Endothelial cell of umbilical vein (primary cell): ENCODE data around the gene TRABD2A. TPM values are rescaled to one million over a fixed set of nuclear protein-coding genes. Genes with fewer than 3 reads are reported as not detected.

Source experiments
- BruUV-seq: library from RNA; stranded (reverse); fragments of 400-500 nt; replicated peaks from 2 replicates; lab custom pipeline; 2021; lab: Mats Ljungman, UMichigan
- CTCF ChIA-PET: fragments of 300-600, 350-600 bp; sonication (Branson Sonifier 250); formaldehyde crosslinking; loops from one replicate; lab custom pipeline; 2021; ENCODE audit warnings: antibody characterized with exemption, inconsistent platforms; lab: Charles Lee
- POLR2A ChIA-PET: fragments of 300-600, 350-600 bp; sonication (Branson Sonifier 250); formaldehyde crosslinking; loops from one replicate; lab custom pipeline; 2021; ENCODE audit warnings: antibody characterized with exemption, inconsistent platforms; lab: Charles Lee
- DNase-seq: peaks from one replicate; pipeline ENCODE4 v3.0.0-alpha.2; 2011; ENCODE audit warnings: low read depth, low spot score
- FAIRE-seq: peaks from 2 replicates; lab custom pipeline; 2011; peaks lifted over from hg19 to GRCh38; lab: Jason Lieb, UNC
- H2AFZ ChIP-seq: 2 replicates; pipeline ENCODE4 v1.6.0; 2012; ENCODE audit warnings: low read depth, low read length, control low read depth, inconsistent platforms
- H3K27ac ChIP-seq: 2 replicates; pipeline ENCODE4 v1.5.1; 2011; ENCODE audit warnings: low read depth, mild to moderate bottlenecking, control low read depth, low read length, moderate library complexity; ENCODE audit not compliant: insufficient read depth
- H3K27me3 ChIP-seq, 2 experiments: 2 replicates each; pipeline versions ENCODE4 v1.6.0 to v1.6.1; 2011; ENCODE audit warnings: low read length in 2 of 2, mixed read lengths in 1 of 2; ENCODE audit not compliant: control insufficient read depth in 2 of 2, insufficient read depth in 2 of 2
- H3K36me3 ChIP-seq, 2 experiments: 2 replicates in 1 of 2; 3 replicates in 1 of 2; pipeline ENCODE4 v1.5.1; 2011; ENCODE audit warnings: low read length in 2 of 2, mild to moderate bottlenecking in 1 of 2, moderate library complexity in 1 of 2; ENCODE audit not compliant: control insufficient read depth in 2 of 2, insufficient read depth in 2 of 2; ENCODE audit errors: extremely low read depth in 1 of 2
- H3K4me1 ChIP-seq: 3 replicates; pipeline ENCODE4 v1.5.1; 2011; ENCODE audit warnings: mild to moderate bottlenecking, low read length; ENCODE audit not compliant: control insufficient read depth, insufficient read depth; ENCODE audit errors: extremely low read depth
- H3K4me2 ChIP-seq: 2 replicates; pipeline ENCODE4 v1.6.1; 2011; ENCODE audit warnings: low read length, control low read depth, mixed read lengths; ENCODE audit not compliant: insufficient read depth
- H3K4me3 ChIP-seq, 3 experiments: fragments of 200-600 bp in 1 of 3; sonication (generic), shearing (Covaris generic) in 1 of 3; replicated peaks in 1 of 3; 2 replicates each; pipeline ENCODE4 v1.5.1; 2011 to 2016; ENCODE audit warnings: control low read depth in 3 of 3, low read length in 3 of 3, mild to moderate bottlenecking in 2 of 3, inconsistent platforms in 1 of 3, low read depth in 1 of 3, moderate library complexity in 1 of 3; ENCODE audit not compliant: insufficient read depth in 1 of 3
- H3K79me2 ChIP-seq: 2 replicates; pipeline ENCODE4 v1.6.0; 2012; ENCODE audit warnings: low read length, inconsistent platforms; ENCODE audit not compliant: control insufficient read depth, insufficient read depth
- H3K9ac ChIP-seq: replicated peaks from 2 replicates; pipeline ENCODE3; 2011; ENCODE audit warnings: low read length, control low read depth; ENCODE audit not compliant: insufficient read depth; ENCODE audit errors: extremely low read depth
- H3K9me1 ChIP-seq: replicated peaks from 3 replicates; pipeline ENCODE4 v1.6.0; 2011; ENCODE audit warnings: mild to moderate bottlenecking, low read length; ENCODE audit not compliant: control insufficient read depth, insufficient read depth; ENCODE audit errors: extremely low read depth
- H3K9me3 ChIP-seq: replicated peaks from 2 replicates; pipeline ENCODE4 v1.5.1; 2012; ENCODE audit warnings: low read length, inconsistent platforms; ENCODE audit not compliant: control insufficient read depth, insufficient read depth
- H4K20me1 ChIP-seq: replicated peaks from 2 replicates; pipeline ENCODE3; 2011; ENCODE audit warnings: mild to moderate bottlenecking, low read length; ENCODE audit not compliant: control insufficient read depth, insufficient read depth; ENCODE audit errors: extremely low read depth
- EZH2 ChIP-seq: IDR thresholded peaks from 2 replicates; pipeline ENCODE4 v1.6.1; 2012; ENCODE audit warnings: borderline replicate concordance, low read depth, mild to moderate bottlenecking, moderate library complexity, low read length, inconsistent platforms; ENCODE audit not compliant: severe bottlenecking
- FOS ChIP-seq: IDR thresholded peaks from 2 replicates; pipeline ENCODE4 v1.6.1; 2011; ENCODE audit warnings: mild to moderate bottlenecking, low read length, moderate library complexity, borderline replicate concordance; ENCODE audit not compliant: insufficient read depth
- GATA2 ChIP-seq: IDR thresholded peaks from 2 replicates; pipeline ENCODE4 v1.7.0; 2011; ENCODE audit warnings: low read depth, mild to moderate bottlenecking, moderate library complexity, mixed read lengths, low read length; ENCODE audit not compliant: insufficient read length, insufficient read depth
- JUN ChIP-seq: IDR thresholded peaks from 2 replicates; pipeline ENCODE4 v1.6.1; 2011; ENCODE audit warnings: borderline replicate concordance, low read depth; ENCODE audit not compliant: insufficient read length, insufficient read depth
- MYC ChIP-seq: IDR thresholded peaks from one replicate; pipeline ENCODE4 v1.6.1; 2011; ENCODE audit warnings: mild to moderate bottlenecking, low read depth, low read length
- POLR2A ChIP-seq: IDR thresholded peaks from 2 replicates; pipeline ENCODE4 v1.6.1; 2012; ENCODE audit warnings: low read depth, mild to moderate bottlenecking, control low read depth, low read length
- POLR2AphosphoS5 ChIP-seq: IDR thresholded peaks from 2 replicates; pipeline ENCODE4 v1.6.1; 2012; ENCODE audit warnings: low read depth, mild to moderate bottlenecking, control low read depth, low read length, moderate library complexity; ENCODE audit not compliant: insufficient read depth
- dilution Hi-C: fragments of 300-500 bp; cut with MboI; formaldehyde crosslinking; loops from one replicate; pipeline ENCODE4 v1.15.0; 2019; ENCODE audit warnings: low sequenced_read_pairs; ENCODE audit not compliant: extremely low pct_ligation_motif_present
- intact Hi-C: fragments of 100-400 bp; cut with micrococcal nuclease; formaldehyde crosslinking; loops from one replicate; pipeline ENCODE4 v1.10.0; 2022
- polyA plus RNA-seq, 4 experiments: library from polyadenylated mRNA; depleted of rRNA in 3 of 4; stranded (reverse) in 3 of 4; unstranded in 1 of 4; fragments of >200 nt; gene quantifications; 2 replicates each; pipeline versions ENCODE4 v1.2.1 to v1.2.3, GENCODE V29; 2011 to 2012; ENCODE audit warnings: missing spikeins in 1 of 4
- total RNA-seq: library from RNA; stranded (reverse); gene quantifications from 2 replicates; pipeline ENCODE4 v1.2.3, GENCODE V29; 2021
- TF ChIP-seq, protein P1 (sequence below): IDR thresholded peaks from 2 replicates; pipeline ENCODE4 v1.6.1; 2011; ENCODE audit not compliant: insufficient read depth, insufficient read length
- TF ChIP-seq, protein P2 (sequence below), 2 donors: IDR thresholded peaks; 1 replicate in 1 of 2; 2 replicates in 1 of 2; pipeline ENCODE4 v1.5.1; 2011; ENCODE audit warnings: low read length in 2 of 2, mild to moderate bottlenecking in 2 of 2, moderate library complexity in 2 of 2, control low read depth in 1 of 2, inconsistent platforms in 1 of 2, low read depth in 1 of 2; ENCODE audit not compliant: insufficient read depth in 1 of 2; ENCODE audit errors: extremely low read depth in 1 of 2

The TRABD2A gene
- total and polyA plus RNA-seq, 2 donors (not counting 3 experiments of a cell fraction or from before 2014, with no cell fraction given): 1.0 to 1.8 TPM

DNA sequence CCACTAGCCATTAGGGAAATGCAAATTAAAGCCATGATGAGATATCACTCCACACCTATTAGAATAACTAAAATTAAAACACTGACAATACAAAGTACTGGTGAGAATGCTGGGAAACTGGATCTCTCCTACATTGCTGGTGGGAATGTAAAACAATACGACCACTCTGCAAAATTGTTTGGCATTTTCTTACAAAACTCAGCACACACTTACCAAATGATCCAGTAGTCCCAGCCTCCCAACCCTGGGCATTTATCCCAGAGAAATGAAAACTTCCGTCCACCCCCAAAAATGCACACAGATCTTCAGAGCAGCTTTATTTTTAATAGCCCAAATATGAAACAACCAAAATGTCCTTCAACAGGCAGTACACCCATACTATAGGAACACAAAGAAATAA lies 15.7 kb upstream of the TRABD2A start:
- intact Hi-C loops: no loop called here
- Histone ChIP-seq H3K9ac (no peak overlapping the region), H3K27ac (no peak overlapping the region), H3K4me1 (peaks cover 21% of the 10 kb centered on the region), H3K4me3 (no peak overlapping the region), H3K27me3 (no peaks in the 10 kb centered on the region), H3K79me2 (no peaks in the 10 kb centered on the region), H4K20me1 (no peaks in the 10 kb centered on the region), H3K9me1 (no peaks in the 10 kb centered on the region), H2AFZ (no peak overlapping the region), H3K4me2 (no peak overlapping the region), H3K9me3 (no peaks in the 10 kb centered on the region), H3K36me3 (no peaks in the 10 kb centered on the region)
- no TSS peak for BruUV-seq
- FAIRE-seq (no peak), DNase-seq (no peak)
- ChIA-PET CTCF (no interaction called here), POLR2A (no interaction called here)
- dilution Hi-C loops: no loop called here
- TF ChIP-seq, protein P1, sequence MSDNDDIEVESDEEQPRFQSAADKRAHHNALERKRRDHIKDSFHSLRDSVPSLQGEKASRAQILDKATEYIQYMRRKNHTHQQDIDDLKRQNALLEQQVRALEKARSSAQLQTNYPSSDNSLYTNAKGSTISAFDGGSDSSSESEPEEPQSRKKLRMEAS: no peak
- TF ChIP-seq POLR2AphosphoS5 (no peak), JUN (no peak), GATA2 (no peak), POLR2A (no peak), EZH2 (no peak), FOS (no peak), MYC (no peak)
- TF ChIP-seq, protein P2, sequence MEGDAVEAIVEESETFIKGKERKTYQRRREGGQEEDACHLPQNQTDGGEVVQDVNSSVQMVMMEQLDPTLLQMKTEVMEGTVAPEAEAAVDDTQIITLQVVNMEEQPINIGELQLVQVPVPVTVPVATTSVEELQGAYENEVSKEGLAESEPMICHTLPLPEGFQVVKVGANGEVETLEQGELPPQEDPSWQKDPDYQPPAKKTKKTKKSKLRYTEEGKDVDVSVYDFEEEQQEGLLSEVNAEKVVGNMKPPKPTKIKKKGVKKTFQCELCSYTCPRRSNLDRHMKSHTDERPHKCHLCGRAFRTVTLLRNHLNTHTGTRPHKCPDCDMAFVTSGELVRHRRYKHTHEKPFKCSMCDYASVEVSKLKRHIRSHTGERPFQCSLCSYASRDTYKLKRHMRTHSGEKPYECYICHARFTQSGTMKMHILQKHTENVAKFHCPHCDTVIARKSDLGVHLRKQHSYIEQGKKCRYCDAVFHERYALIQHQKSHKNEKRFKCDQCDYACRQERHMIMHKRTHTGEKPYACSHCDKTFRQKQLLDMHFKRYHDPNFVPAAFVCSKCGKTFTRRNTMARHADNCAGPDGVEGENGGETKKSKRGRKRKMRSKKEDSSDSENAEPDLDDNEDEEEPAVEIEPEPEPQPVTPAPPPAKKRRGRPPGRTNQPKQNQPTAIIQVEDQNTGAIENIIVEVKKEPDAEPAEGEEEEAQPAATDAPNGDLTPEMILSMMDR (IDR thresholded peaks at IDR 0.05; ENCODE audit: extremely low read depth in 1 of 2, insufficient read depth in 1 of 2, low read depth in 1 of 2, low read length in 2 of 2): no peak
